Neural cell (in vitro differentiated cells): Measurements from ENCODE around the gene ZNF638. TPM values are rescaled to one million over a fixed set of nuclear protein-coding genes. Genes with fewer than 3 reads are reported as not detected.

Experiments used
- H2AFZ ChIP-seq: fragments of 200-600, 300-800 bp; sonication (generic), shearing (Covaris generic); 2 replicates; pipeline ENCODE4 v1.6.0; 2014; ENCODE audit warnings: low read depth, mild to moderate bottlenecking, antibody characterized with exemption, low read length, moderate library complexity
- H3F3A ChIP-seq: fragments of 200-600 bp; shearing (Covaris generic); 2 replicates; pipeline ENCODE4 v1.6.1; 2016; ENCODE audit warnings: mild to moderate bottlenecking, moderate library complexity, mixed read lengths, antibody characterized with exemption, low read length; ENCODE audit not compliant: insufficient read depth, poor library complexity, severe bottlenecking
- H3K27ac ChIP-seq: fragments of 200-600, 300-800 bp; sonication (generic), shearing (Covaris generic); 2 replicates; pipeline ENCODE4 v1.5.1; 2014; ENCODE audit warnings: mild to moderate bottlenecking, low read length, moderate library complexity
- H3K27me3 ChIP-seq: fragments of 300-800, 200-600 bp; sonication (generic), shearing (Covaris generic); 2 replicates; pipeline ENCODE4 v1.6.0; 2014; ENCODE audit warnings: mild to moderate bottlenecking, low read depth, low read length, moderate library complexity; ENCODE audit not compliant: insufficient read depth
- H3K36me3 ChIP-seq: fragments of 300-800, 200-600 bp; sonication (generic), shearing (Covaris generic); 2 replicates; pipeline ENCODE4 v1.5.1; 2014; ENCODE audit warnings: mild to moderate bottlenecking, antibody characterized with exemption, low read length, moderate library complexity; ENCODE audit not compliant: insufficient read depth
- H3K4me2 ChIP-seq: fragments of 300-800, 200-600 bp; sonication (generic), shearing (Covaris generic); 2 replicates; pipeline ENCODE4 v1.6.0; 2014; ENCODE audit warnings: mild to moderate bottlenecking, low read length
- H3K4me3 ChIP-seq: fragments of 300-800, 200-600 bp; sonication (generic), shearing (Covaris generic); 2 replicates; pipeline ENCODE4 v1.5.1; 2014; ENCODE audit warnings: mild to moderate bottlenecking, low read length, moderate library complexity
- H3K79me2 ChIP-seq: fragments of 200-600 bp; shearing (Covaris generic); replicated peaks from 2 replicates; pipeline ENCODE4 v1.6.0; 2014; ENCODE audit warnings: mild to moderate bottlenecking, low read length, moderate library complexity; ENCODE audit not compliant: insufficient read depth
- H3K9ac ChIP-seq: fragments of 300-800, 200-600 bp; sonication (generic), shearing (Covaris generic); 2 replicates; pipeline ENCODE4 v1.6.1; 2016; ENCODE audit warnings: mild to moderate bottlenecking, low read length, mixed read lengths
- H3K9me2 ChIP-seq: fragments of 200-600 bp; shearing (Covaris generic); 2 replicates; pipeline ENCODE4 v1.6.1; 2016; ENCODE audit warnings: mild to moderate bottlenecking, low read length, mixed read lengths; ENCODE audit not compliant: insufficient read depth
- H3K9me3 ChIP-seq: fragments of 200-600, 300-800 bp; sonication (generic), shearing (Covaris generic); 2 replicates; pipeline ENCODE4 v1.6.1; 2016; ENCODE audit warnings: mild to moderate bottlenecking, mixed run types, low read length, moderate library complexity, mixed read lengths
- H4K20me1 ChIP-seq: fragments of 200-600 bp; shearing (Covaris generic); 2 replicates; pipeline ENCODE4 v1.6.1; 2016; ENCODE audit warnings: mild to moderate bottlenecking, mixed run types; ENCODE audit not compliant: insufficient read depth
- CTCF ChIP-seq: fragments of 450-650 bp; IDR thresholded peaks from 2 replicates; pipeline ENCODE4 v1.5.1; 2014; ENCODE audit warnings: antibody characterized with exemption, mild to moderate bottlenecking, moderate library complexity; ENCODE audit not compliant: poor library complexity, severe bottlenecking
- EP300 ChIP-seq: fragments of 450-650 bp; conservative IDR thresholded peaks from 2 replicates; pipeline ENCODE4 v1.6.1; 2014; ENCODE audit warnings: antibody characterized with exemption, mild to moderate bottlenecking, moderate library complexity; ENCODE audit not compliant: poor library complexity, severe bottlenecking
- EZH2 ChIP-seq: fragments of 200-600, 300-800 bp; shearing (Covaris generic), sonication (generic); IDR thresholded peaks from 2 replicates; pipeline ENCODE4 v1.6.1; 2014; ENCODE audit warnings: antibody characterized with exemption, low read length, borderline replicate concordance, mild to moderate bottlenecking; ENCODE audit not compliant: insufficient read depth, poor library complexity, severe bottlenecking
- MXI1 ChIP-seq: fragments of 450-650 bp; conservative IDR thresholded peaks from 2 replicates; pipeline ENCODE4 v1.6.1; 2014; ENCODE audit warnings: antibody characterized with exemption, mild to moderate bottlenecking; ENCODE audit not compliant: poor library complexity, severe bottlenecking
- POLR2AphosphoS5 ChIP-seq: IDR thresholded peaks from 2 replicates; pipeline ENCODE4 v1.6.1; 2012
- RAD21 ChIP-seq: fragments of 450-650 bp; conservative IDR thresholded peaks from 2 replicates; pipeline ENCODE4 v1.6.1; 2014; ENCODE audit warnings: antibody characterized with exemption, mild to moderate bottlenecking, moderate library complexity
- REST ChIP-seq: IDR thresholded peaks from 2 replicates; pipeline ENCODE4 v1.6.1; 2012; ENCODE audit warnings: borderline replicate concordance
- SMC3 ChIP-seq: fragments of 450-650 bp; conservative IDR thresholded peaks from 2 replicates; pipeline ENCODE4 v1.6.1; 2014; ENCODE audit warnings: antibody characterized with exemption, mild to moderate bottlenecking, moderate library complexity; ENCODE audit not compliant: poor library complexity
- TAF1 ChIP-seq: IDR thresholded peaks from 2 replicates; pipeline ENCODE4 v1.6.1; 2012; ENCODE audit warnings: low read depth
- polyA plus RNA-seq: library from polyadenylated mRNA; depleted of rRNA; stranded (reverse); fragments of >200 nt; gene quantifications from 2 replicates; pipeline ENCODE4 v1.2.3, GENCODE V29; 2014

The ZNF638 gene
- polyA plus RNA-seq, 1 donor from 2014 or later, result 308 TPM

DNA sequence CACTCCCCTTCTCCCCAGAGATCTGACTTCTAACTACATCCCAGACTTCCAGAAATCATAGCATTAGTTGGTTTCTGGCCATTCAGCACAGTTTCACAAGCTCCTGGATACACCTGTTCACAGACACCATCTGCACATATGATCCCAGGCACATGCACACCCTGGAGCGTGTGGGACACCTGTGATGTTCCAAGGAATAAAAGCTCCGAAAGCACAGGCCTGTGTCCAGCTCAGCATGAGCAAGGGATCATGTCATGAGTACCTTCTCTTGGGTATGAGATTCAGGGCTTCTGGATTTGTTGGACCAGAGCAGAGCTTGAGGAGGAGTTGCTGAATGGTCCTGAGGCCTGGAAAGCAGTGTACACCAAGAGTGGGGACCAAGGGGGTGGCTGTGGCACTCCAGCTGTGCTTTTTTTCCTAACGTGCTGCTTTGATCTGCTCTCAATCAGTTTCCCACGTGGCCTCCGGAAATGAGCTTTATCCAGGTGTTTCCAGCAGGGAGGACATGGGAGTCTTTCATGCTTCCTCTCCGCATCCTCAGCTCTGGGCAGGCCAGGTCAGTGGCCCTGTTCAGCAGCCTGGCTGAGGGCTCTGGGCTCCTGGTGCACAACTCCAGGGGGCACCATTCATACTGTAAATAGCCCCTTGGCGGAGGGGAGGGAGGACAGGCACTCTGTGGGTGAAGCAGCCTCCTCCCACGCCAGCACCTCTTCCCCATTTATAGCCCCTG lies 123.6 kb downstream of the ZNF638 start:
- no peaks in the 10 kb centered on the region for H3K79me2 ChIP-seq
- no peak overlapping the region for H3K9ac ChIP-seq
- H3K4me3 ChIP-seq, result no peak overlapping the region
- no peaks in the 10 kb centered on the region for H3K9me2 ChIP-seq
- no peak overlapping the region for H3K4me2 ChIP-seq
- peaks cover 39% of the 10 kb centered on the region for H3K27me3 ChIP-seq
- no peak overlapping the region for H3K27ac ChIP-seq
- no peak overlapping the region for H2AFZ ChIP-seq
- no peaks in the 10 kb centered on the region for H3K36me3 ChIP-seq
- H3F3A ChIP-seq, result no peaks in the 10 kb centered on the region
- no peaks in the 10 kb centered on the region for H4K20me1 ChIP-seq
- TF ChIP-seq REST (no peak), EP300 (no peak), MXI1 (no peak), TAF1 (no peak), EZH2 (no peak), SMC3 (no peak), CTCF (no peak), RAD21 (no peak), POLR2AphosphoS5 (no peak)
- no peaks in the 10 kb centered on the region for H3K9me3 ChIP-seq

GRCh38 chr2:71455741-71456569 lies 124.4 kb downstream of the ZNF638 start:
- H3K9ac ChIP-seq, result no peak overlapping the region
- H3K9me2 ChIP-seq, result no peaks in the 10 kb centered on the region
- H3F3A ChIP-seq, result no peaks in the 10 kb centered on the region
- no peaks in the 10 kb centered on the region for H3K9me3 ChIP-seq
- peaks cover 39% of the 10 kb centered on the region for H3K27me3 ChIP-seq
- no peak overlapping the region for H3K4me3 ChIP-seq
- no peak overlapping the region for H2AFZ ChIP-seq
- no peak overlapping the region for H3K27ac ChIP-seq
- no peak overlapping the region for H3K4me2 ChIP-seq
- no peaks in the 10 kb centered on the region for H3K79me2 ChIP-seq
- H3K36me3 ChIP-seq, result no peaks in the 10 kb centered on the region
- TF ChIP-seq CTCF (no peak), MXI1 (no peak), SMC3 (no peak), EZH2 (no peak), TAF1 (no peak), RAD21 (no peak), EP300 (no peak), POLR2AphosphoS5 (no peak), REST (no peak)
- H4K20me1 ChIP-seq, result no peaks in the 10 kb centered on the region
